HG03135 (cell line): Measurements from ENCODE around the gene TRIP12.
"Not testable (repeated sequence)": the region's sequence is repeated elsewhere in the genome, so short reads cannot be mapped to it uniquely, and the experiment has no call there.

Experiments used
- ATAC-seq: cut with Tn5 transposase; IDR thresholded peaks from one replicate; pipeline ENCODE4 v1.9.1; 2021; ENCODE audit warnings: mild to moderate bottlenecking, moderate library complexity; ENCODE audit not compliant: unreplicated experiment

The TRIP12 gene

DNA sequence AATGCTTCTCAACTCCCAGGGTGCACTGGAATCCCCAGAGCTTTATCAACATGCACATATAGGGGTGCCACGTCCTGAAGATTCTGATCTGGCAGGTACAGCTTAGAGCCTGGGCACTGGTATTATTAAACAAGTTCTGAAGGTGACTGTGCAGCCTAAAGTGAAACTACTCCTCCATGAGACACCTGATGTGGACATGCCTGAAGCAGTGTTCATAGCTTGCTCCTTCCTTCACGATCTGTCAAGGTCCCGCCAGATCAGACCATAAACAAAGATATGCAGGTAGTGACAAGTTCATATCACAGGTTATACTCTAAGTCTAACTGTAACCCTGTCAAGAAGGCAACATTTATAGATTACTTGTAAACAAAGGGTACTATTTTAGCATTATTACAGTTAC, 142.2 kb downstream of the TRIP12 start:
- ATAC-seq, result no peak

DNA sequence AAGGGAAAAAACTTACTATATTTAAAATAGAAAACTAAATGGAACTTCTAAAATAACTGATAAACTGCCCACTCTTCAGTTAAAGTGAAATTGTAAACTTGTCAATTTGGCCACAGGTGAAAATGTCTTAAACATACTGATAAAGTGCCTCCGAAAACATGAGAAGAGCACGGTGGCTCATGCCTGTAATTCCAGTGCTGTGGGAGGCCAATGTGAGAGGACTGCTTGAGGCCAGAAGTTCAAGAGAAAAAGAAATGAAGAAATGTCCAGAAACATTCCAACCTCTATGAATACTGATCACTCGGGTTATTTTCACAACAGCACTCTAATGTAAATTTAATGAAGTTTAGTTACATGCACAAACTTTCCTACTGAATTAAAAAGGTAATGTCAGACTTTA, 144.1 kb downstream of the TRIP12 start:
- no peak for ATAC-seq

DNA sequence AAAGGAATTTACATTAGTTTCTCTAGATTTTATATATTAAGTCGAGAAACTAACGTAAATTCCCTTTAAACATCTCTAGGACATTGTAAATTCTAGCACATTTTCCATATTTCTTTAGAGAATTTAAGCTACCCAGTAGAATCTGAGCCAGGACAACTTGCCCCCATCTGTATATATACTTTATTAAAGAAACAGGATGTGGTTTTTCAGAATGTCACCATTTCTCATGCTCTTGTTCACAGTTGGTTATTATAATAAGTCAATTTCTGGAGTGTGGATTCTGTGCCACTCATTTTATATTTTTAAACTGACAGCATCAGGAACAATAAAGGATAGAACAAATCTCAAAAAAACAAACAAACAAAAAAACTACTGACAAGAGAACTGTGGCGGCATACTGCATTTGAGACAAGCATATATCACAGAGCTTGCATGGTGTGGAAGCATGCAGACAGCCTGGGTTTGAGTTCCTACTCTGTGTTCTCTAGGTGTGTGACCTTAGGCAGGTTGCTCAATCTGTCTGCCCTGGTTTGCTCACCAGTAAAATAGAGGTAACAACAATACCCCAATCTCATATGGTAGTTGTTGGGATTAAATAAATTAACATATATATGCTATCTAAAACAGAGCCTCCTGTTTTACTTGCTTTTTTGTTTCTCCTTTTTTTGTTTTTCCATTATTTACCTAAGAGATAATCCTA, 146.0 kb downstream of the TRIP12 start:
- no peak for ATAC-seq

DNA sequence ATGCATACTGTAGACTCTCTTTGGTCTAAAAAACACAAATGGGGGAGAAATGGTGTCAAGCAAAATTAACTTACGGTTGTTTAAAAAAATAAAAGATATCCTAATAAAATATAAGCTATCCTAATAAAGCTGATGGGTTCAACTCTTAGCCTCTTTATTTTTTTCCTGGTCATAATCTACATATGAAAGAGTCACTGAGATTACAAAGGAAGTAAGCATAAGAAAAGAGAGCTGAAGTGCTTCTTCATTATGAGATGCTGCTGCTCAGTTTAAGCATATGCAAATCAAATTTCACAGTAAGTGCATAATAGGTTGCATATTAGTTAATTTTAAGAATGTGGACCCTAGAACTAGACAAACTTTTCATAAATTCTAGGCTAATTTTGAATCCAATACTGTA, 147.6 kb downstream of the TRIP12 start:
- ATAC-seq, result no peak

DNA sequence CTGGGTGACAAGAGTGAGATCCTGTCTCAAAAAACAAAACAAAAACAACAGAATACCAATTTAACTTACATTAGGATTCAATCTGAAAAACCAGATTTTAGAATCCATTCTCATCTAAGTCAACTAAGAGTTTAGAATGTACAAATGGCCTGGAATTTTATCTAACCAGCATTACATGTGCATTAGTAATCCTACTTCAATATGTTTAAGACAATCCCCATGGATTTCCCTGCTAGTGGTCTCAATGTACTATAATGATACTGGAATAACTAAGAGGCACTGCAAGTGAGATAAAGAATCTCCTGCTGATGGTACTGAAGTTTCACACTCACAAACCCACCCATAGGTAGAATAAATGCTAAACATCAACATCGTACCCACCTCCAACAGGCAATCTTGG, 153.6 kb downstream of the TRIP12 start:
- no peak for ATAC-seq

DNA sequence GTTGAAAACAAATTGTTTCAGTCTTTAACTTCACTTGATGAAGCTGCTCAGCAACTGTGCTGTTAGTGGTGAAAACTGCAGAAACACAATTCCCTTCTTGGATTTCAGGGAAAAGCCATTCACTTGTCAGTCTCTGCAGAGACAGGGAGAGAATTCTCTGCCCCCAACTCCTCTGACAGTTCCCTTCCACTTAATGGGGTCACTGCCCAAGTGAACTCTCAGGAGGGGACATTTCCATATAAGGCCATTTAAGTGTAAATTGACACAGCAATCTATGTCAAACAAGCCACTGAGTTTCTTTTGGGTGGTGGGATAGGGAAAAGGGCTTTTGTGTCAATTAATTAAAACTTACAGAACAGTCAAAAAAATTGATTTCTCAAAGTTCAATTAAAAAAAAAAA, 156.1 kb downstream of the TRIP12 start:
- no peak for ATAC-seq

DNA sequence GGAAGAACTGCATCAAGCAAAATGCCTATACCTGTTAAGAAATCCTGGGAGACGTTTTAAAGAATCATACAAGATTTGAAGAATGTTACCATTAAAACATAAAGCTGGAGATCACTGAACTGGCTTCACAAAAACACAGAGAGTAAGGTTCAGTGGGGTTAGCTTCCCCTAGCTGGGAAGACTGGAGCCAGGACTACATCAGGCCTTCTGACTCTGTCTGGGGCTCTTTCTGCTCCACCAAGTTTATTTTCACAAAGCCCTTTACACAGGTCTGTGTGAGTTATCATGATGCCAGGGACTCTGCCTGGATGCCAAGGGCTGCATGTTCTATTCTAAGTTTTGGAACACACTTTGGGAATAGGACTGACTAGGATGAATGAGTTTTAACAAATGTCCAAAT, 160.1 kb downstream of the TRIP12 start:
- ATAC-seq, result no peak

DNA sequence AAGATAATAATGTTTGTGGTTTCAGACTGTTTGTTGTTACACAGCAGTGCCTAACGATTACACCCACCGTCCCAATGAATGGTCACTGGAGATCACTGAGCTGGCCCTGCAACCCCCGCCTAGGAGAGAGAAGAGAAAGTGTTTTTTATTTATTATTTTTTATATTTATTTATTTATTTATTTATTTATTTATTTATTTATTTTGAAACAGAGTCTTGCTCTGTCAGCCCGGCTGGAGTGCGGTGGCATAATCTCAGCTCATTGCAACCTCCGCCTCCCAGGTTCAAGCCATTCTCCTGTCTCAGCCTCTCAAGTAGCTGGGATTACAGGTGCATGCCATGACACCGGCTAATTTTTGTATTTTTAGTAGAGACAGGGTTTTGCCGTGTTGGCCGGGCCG, 164.3 kb downstream of the TRIP12 start:
- not testable (repeated sequence) for ATAC-seq

DNA sequence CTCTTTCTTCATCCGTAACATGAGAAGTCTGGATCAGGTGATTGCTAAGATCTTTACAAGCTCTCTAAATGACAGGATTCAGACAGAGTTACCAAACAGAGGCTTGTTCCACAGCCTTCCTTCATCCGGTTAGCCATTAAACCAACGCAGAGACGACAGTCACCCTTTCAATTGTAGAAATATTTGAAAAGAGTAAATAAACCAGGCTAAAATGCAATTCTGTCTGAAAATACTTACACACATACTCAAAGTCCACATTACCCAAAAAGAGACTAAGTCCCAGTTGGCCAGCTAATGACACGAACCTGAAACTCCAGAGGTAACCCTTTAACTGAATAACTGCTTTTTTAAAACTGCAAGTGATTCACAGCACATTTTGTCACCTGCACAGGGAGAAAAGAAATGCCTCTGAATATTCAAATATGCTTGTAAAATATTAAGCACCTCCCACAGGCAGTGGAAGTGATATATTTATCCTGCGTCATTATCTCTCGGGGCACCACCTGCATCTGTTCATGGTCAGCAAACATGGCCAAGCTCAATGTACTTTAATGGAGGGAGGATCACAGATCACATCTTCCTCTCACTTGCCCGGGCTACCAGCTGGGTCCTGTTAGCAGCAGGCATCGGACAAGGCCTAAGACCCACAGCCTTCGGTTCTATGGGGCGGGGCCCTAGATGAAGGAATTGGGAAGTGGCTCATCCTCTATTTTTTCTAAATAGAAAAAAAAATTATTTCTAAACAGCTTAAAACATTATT, 168.7 kb downstream of the TRIP12 start:
- no peak for ATAC-seq

DNA sequence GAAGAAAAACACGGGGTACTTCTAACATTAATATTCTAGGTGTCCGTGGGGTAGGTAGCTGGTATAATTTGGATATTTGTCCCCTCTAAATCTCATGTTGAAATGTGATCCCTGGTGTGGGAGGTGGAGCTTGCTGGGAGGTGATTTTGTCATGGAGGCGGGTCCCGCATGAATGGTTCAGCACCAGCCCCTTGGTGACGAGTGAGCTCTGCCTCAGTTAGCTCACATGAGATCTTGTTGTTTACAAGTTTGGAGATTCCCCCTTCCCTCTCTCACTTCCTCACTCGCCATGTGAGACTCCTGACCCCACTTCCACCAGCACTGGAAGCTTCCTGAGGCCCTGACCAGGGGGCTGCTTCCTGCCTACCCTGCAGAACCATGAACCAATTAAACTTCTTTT, 172.0 kb downstream of the TRIP12 start:
- ATAC-seq, result no peak

DNA sequence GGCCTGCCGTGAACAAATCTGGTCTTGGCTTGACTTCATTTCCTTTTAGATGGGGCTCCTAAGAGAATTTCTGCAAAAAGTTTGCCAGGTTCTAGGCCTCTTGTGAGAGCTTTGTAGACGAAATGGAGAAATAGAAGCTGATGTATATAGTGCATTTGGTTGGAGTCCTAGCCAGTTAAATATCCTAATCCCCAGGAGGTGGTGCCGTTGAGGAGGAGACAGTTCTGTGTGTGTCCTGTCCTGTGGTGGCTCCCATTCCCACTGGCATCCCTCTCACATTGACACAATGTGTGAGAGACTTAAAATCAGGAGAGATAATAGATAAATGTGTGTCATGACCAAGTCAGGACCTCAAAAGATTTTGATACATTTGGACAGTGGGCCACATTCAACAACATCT, 172.9 kb downstream of the TRIP12 start:
- no peak for ATAC-seq

DNA sequence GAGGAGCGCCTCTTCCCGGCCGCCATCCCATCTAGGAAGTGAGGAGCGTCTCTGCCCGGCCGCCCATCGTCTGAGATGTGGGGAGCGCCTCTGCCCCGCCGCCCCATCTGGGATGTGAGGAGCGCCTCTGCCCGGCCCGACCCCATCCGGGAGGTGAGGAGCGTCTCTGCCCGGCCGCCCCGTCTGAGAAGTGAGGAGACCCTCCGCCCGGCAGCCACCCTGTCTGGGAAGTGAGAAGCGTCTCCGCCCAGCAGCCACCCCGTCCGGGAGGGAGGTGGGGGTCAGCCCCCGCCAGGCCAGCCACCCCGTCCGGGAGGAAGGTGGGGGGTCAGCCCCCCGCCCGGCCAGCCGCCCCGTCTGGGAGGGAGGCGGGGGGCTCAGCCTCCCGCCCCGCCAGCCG, 179.1 kb downstream of the TRIP12 start:
- not testable (repeated sequence) for ATAC-seq

DNA sequence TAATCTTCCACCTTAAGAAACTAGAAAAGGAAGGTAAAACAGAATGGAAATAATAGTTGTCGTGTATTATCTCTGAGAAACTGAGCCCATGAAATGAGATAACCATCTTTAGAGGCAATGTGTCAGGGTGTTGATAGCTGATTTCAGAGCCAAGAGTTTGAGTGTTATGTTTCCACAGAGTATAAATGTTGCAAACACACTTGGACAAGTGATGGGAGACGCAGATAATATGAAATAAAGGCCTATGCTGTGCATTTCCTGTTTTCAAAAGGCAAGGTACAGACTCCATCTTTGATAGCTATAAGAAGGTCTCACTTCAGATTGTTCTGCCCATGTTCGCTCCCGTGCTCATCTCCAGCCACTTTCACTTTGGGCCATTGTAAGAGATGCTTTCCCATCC, 181.5 kb downstream of the TRIP12 start:
- ATAC-seq, result no peak

DNA sequence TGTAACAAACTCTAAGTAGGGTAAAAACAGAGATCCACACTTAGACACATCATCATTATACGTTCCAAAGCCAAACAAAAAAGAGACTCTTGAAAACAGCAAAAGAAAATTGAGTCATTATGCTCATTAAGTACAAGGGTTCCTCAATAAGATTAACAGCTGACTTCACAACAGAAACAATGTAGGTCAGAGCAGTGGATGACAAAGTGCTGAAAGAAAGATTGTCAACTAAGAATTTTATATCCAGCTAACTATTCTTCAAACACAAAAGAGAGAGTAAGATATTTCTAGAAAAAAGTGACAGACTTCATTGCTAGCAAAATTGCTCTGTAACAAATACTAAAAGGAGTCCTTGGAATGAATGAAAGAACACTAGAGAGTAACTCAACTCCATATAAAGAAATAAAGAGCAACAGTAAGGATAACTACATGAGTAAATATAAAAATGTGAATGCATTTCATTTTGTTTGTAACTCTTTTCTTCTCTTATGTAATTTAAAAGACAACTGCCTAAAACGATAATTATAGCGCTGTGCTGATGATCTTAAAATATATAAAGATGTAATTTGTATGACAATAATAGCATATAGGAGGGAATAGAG, 183.7 kb downstream of the TRIP12 start:
- no peak for ATAC-seq

DNA sequence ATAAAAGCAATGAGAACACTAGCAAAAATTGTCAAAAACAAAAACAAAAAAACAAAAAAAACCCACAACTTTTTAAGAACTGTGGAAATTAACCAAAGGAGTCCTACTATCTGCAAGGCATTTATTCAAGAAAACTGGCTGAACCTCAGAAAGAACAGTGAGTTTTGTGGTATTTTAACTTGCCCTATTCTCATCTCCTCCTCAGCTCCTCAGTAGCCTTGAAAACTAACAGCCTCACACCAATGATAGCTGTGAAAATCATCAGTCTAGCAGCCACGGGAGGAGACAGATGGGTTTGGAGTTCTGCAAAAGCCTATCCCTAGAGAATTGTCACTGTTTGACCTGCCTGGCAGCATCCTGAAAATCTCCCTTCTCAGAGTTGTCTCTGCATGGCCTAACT, 187.4 kb downstream of the TRIP12 start:
- no peak for ATAC-seq

DNA sequence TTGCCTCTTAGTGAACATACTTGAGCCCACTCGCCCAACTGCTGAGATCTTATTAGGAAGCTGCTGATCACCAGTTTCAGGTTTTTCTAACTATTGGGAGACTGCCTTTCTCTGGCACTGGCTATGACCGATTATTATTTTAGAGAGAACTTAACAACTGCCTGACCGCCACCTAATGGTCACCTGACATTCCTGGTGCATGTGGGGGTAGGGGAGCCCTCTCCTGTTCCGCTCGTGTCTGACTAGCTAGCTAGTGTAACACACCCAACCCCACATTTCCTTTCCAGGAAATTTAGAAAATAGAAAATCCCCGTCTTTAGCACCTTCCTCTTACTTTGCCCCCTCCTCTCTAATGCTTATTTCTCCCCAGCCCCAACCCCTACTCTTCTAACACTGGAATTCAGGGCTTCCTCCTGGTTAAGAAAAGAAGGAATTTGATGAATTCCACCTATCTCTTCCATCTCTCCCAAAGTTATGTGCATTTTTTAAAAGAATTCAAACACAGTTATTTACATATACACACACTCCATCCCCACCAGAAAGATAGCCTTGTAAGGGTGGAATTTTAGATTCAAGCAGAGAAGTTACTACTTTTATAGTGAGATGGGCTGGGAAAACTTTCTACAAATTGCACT, 188.1 kb downstream of the TRIP12 start:
- ATAC-seq, result no peak

DNA sequence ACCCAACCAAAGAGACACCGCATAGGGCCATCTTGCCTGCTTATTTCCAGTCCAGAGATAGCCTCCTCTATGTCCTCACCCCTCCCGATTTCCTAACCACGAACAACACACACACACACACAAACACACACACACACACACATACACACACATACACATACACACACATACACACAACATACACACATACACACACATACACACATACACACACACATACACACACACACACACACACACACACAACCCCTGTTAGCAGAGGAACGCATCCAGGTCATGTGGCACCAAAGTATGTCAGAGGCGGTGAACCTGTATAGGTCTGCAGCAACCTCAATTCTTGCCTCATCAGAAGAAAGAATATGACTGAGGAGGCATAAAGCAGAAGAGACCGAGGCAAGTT, 188.9 kb downstream of the TRIP12 start:
- no peak for ATAC-seq

DNA sequence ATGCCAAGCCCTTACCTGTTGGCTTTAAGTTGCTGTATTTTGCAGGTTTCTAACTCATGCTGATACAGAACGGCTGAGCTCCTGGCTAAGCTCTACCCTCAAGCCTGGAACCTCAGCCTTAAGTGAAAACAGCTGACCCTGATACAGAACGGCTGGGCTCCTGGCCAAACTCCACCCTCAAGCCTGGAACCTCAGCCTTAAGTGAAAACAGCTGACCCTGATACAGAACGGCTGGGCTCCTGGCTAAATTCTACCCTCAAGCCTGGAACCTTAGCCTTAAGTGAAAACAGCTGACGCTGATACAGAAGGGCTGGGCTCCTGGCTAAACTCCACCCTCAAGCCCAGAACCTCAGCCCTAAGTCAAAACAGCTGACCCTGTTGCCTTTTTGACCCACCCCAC, 189.9 kb downstream of the TRIP12 start:
- ATAC-seq, result no peak

DNA sequence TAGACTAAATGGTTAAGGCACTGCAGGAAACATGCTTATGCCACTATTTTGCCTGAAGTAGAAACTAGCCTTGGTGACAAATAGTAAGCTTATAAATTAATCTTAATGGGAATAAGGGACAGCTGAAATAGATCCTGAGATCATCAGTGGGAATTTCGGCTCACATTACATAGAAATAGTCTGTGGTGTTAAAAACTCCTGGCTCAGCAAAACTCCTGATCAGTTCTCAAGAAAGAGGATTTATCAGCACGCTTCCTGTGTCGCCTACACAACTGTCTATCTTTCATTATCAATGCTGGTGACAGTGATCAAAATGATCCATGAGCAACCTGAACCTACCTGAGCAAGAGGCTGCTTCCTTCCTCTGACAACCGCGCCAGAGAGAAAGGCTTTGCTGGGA, 190.4 kb downstream of the TRIP12 start:
- ATAC-seq, result no peak

DNA sequence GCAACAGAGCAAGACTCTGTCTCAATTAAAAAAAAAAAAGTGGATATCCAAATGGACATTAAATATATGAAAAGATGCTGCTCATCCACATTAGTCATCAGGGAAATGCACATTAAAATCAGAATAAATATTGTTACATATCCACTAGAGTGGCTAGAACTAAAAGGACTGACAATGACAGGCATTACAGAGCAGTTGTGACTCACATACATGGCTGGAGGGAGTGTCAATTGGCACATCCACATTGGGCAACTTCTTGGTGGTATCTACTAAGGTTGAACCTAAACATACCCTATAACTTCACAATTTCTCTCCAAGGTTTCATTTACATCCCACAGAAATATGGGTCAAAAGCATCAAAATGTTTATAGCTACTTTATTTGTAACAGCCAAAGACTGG, 193.4 kb downstream of the TRIP12 start:
- ATAC-seq, result no peak

DNA sequence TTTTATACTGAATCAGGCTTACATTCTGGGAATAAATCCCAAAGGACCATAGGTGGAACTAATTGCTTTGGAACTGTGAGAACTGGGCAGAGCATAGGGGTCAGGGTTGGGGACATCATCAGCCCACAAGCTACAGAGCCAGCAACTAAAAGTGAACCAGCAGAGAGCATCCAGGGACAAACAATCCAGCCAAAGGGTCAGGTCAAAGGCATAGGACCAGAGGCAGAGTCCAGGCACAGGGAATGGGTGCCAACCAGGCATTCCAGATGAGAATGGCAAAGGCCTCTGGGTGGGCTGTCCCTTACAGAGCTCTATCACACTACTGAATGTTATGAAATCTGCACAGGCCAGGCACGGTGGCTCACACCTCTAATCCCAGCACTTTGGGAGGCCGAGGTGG, 195.2 kb downstream of the TRIP12 start:
- no peak for ATAC-seq
